Activated naive CD8-positive, alpha-beta T cell treated with anti-CD3 and anti-CD28 coated beads for 36 hours (primary cell): ENCODE results near the gene CNOT6L. TPM values are rescaled to one million over a fixed set of nuclear protein-coding genes. Genes with fewer than 3 reads are reported as not detected.

Experiments used
- DNase-seq: peaks from one replicate; pipeline ENCODE4 v3.0.0; 2021
- H3K27ac Mint-ChIP-seq: one replicate; pipeline ENCODE4 v1.8.0; 2022; ENCODE audit warnings: mild to moderate bottlenecking, moderate library complexity, mixed read lengths
- H3K27me3 Mint-ChIP-seq: one replicate; pipeline ENCODE4 v1.8.0; 2022; ENCODE audit warnings: mild to moderate bottlenecking, mixed read lengths
- H3K36me3 Mint-ChIP-seq: one replicate; pipeline ENCODE4 v1.8.0; 2021; ENCODE audit warnings: mild to moderate bottlenecking, mixed read lengths
- H3K4me1 Mint-ChIP-seq: one replicate; pipeline ENCODE4 v1.8.0; 2021; ENCODE audit warnings: mixed read lengths
- H3K4me3 Mint-ChIP-seq: one replicate; pipeline ENCODE4 v1.8.0; 2022; ENCODE audit warnings: mild to moderate bottlenecking, moderate library complexity, mixed read lengths
- H3K9me3 Mint-ChIP-seq: one replicate; pipeline ENCODE4 v1.8.0; 2022; ENCODE audit warnings: mixed read lengths
- total RNA-seq, 2 experiments: library from RNA; stranded (reverse); gene quantifications; one replicate each; pipeline ENCODE4 v1.2.3, GENCODE V29; 2021

CNOT6L gene
- total RNA-seq, 2 experiments from 2014 or later = 85.1 to 88.8 TPM

DNA sequence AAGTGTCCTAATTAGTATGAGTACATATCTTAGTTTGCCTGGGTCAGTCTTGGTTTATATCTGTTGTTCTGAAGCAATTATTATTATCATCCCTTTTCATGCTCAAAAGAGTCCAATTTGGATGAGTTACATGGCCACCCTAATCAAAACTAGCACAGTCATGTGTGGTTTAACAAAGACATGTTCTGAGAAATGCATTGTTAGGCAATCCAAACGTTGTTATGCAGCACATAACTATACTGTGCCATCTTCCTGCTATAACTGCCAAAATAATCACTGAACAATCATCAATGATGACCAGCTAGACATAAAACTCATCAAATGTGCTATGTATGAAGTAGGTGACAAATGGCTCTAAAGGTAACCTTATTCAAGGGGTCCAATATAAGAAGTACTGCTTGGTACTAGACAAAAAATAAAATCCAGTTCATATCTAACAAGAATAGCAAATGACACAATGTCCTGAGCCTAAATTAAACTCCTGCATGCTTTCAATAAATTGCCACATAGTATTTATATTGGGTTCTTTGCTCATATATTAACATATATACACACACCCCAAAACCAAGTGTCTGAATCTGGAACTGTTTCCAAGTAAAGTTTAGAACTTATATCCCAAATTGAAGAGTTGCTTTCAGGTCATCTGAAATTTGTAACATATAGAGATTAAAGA lies 41.9 kb downstream of the CNOT6L start:
- H3K27ac Mint-ChIP-seq = no peak overlapping the region
- peaks cover 32% of the 10 kb centered on the region for H3K36me3 Mint-ChIP-seq
- no peak for DNase-seq
- H3K27me3 Mint-ChIP-seq = no peaks in the 10 kb centered on the region
- no peak overlapping the region for H3K4me3 Mint-ChIP-seq
- no peaks in the 10 kb centered on the region for H3K9me3 Mint-ChIP-seq
- H3K4me1 Mint-ChIP-seq = peaks cover 50% of the 10 kb centered on the region

GRCh38 chr4:77776182-77777134 lies 42.7 kb downstream of the CNOT6L start:
- no peaks in the 10 kb centered on the region for H3K27me3 Mint-ChIP-seq
- H3K36me3 Mint-ChIP-seq = peaks cover 33% of the 10 kb centered on the region
- H3K27ac Mint-ChIP-seq = peak overlapping the region; percentile 39
- no peak overlapping the region for H3K4me3 Mint-ChIP-seq
- no peaks in the 10 kb centered on the region for H3K9me3 Mint-ChIP-seq
- peaks cover 43% of the 10 kb centered on the region for H3K4me1 Mint-ChIP-seq
- no peak for DNase-seq

DNA sequence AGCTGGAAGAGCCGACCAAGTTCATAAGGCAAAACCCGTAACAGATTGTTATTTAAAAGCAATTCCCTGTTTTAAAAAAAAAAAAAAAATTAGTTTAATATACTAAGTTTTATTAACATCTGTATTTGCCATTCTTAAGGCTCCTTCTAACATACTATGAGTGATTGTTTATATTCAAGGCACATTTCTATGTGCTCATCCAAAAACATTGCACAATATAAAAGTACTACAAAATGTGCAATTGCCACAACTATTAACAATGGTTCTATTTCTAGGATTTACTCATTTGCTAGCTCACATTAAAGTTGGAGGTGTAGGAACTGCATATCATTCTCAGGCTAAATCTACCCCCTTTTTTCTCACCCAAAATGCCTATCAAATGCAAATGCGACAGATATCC lies 46.1 kb downstream of the CNOT6L start:
- peaks cover 37% of the 10 kb centered on the region for H3K4me1 Mint-ChIP-seq
- H3K27me3 Mint-ChIP-seq = no peaks in the 10 kb centered on the region
- H3K4me3 Mint-ChIP-seq = no peak overlapping the region
- no peak for DNase-seq
- no peak overlapping the region for H3K27ac Mint-ChIP-seq
- H3K9me3 Mint-ChIP-seq = no peaks in the 10 kb centered on the region
- peaks cover 43% of the 10 kb centered on the region for H3K36me3 Mint-ChIP-seq

DNA sequence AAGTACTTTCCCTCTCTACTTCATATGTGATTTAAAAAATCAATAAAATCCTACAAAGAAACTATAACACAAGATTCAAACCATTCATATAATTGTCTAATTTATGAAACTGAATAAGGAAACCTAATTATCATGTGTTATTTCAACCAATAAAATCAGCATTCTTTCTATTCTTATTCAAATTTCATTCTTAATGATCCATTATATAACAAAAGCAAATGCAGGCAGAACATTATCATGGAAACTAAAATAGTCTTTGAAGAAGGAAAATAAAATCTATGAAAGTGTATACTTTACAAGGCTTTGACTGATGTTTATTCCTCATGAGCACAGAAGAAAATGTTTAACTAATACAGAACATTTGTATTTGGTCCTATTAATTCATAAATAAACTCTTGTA lies 47.6 kb downstream of the CNOT6L start:
- Mint-ChIP-seq H3K27ac (no peak overlapping the region), H3K4me1 (peaks cover 25% of the 10 kb centered on the region), H3K4me3 (no peak overlapping the region), H3K36me3 (peaks cover 48% of the 10 kb centered on the region), H3K27me3 (no peaks in the 10 kb centered on the region), H3K9me3 (no peaks in the 10 kb centered on the region)
- no peak for DNase-seq

GRCh38 chr4:77765720-77766119 lies 53.4 kb downstream of the CNOT6L start:
- H3K4me3 Mint-ChIP-seq = no peak overlapping the region
- peaks cover 68% of the 10 kb centered on the region for H3K36me3 Mint-ChIP-seq
- no peak for DNase-seq
- peaks cover 18% of the 10 kb centered on the region for H3K4me1 Mint-ChIP-seq
- H3K9me3 Mint-ChIP-seq = peaks cover 15% of the 10 kb centered on the region
- H3K27ac Mint-ChIP-seq = peak overlapping the region; percentile 1
- no peaks in the 10 kb centered on the region for H3K27me3 Mint-ChIP-seq

GRCh38 chr4:77762531-77762930 lies 56.6 kb downstream of the CNOT6L start:
- no peak for DNase-seq
- Mint-ChIP-seq H3K27ac (no peak overlapping the region), H3K27me3 (no peaks in the 10 kb centered on the region), H3K36me3 (peaks cover 78% of the 10 kb centered on the region), H3K9me3 (peaks cover 27% of the 10 kb centered on the region), H3K4me3 (no peak overlapping the region), H3K4me1 (peaks cover 26% of the 10 kb centered on the region)

- Mint-ChIP-seq H3K27ac (no peak overlapping the region), H3K4me3 (no peak overlapping the region)
Measured at GRCh38 chr4:77761595-77761994, 57.6 kb downstream of the CNOT6L start.

DNA sequence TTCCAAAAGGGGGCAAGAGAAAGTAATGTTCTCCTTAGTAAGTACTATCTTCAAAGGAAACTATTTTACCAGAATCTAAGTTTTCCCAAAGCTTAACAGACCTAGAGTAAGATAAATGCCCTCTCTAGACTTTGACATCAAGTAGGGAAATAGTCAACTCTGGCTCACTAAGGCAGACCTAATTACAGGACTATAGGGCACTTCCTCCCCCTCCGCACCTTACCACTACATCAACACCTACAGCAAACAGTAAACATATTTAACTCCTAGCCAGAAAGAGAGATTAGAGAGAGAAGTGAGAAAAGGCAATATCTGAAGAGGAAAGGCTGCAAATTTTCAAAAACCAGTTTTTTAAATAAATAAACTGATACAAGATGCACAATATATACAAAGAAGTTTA lies 60.4 kb downstream of the CNOT6L start:
- Mint-ChIP-seq H3K27ac (no peak overlapping the region), H3K36me3 (peaks cover 81% of the 10 kb centered on the region), H3K9me3 (peaks cover 27% of the 10 kb centered on the region), H3K27me3 (no peaks in the 10 kb centered on the region), H3K4me3 (no peak overlapping the region), H3K4me1 (peaks cover 21% of the 10 kb centered on the region)
- no peak for DNase-seq

More at GRCh38 chr4:77761595-77761994, 57.6 kb downstream of the CNOT6L start:
- no peak for DNase-seq
- Mint-ChIP-seq H3K27me3 (no peaks in the 10 kb centered on the region), H3K36me3 (peaks cover 78% of the 10 kb centered on the region), H3K9me3 (peaks cover 27% of the 10 kb centered on the region), H3K4me1 (peaks cover 28% of the 10 kb centered on the region)

DNA sequence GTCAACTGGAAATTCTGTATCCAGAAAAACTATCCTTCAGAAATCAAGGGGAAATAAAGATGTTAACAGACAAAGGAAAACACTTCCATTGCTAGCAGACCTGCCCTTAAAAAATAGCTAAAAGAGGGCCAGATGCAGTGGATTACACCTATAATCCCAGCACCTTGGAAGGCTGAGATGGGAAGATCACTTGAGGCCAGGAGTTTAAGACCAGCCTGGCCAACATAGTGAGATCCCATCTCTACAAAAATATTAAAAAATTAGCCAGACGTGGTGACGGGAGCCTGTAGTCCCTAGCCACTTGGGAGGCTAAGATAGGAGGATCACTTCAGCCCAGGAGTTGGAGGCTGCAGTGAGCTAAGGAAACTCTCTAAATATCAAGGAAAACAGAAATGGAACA lies 67.4 kb downstream of the CNOT6L start:
- no peak overlapping the region for H3K27ac Mint-ChIP-seq
- H3K9me3 Mint-ChIP-seq = peaks cover 16% of the 10 kb centered on the region
- no peak for DNase-seq
- peaks cover 6% of the 10 kb centered on the region for H3K4me1 Mint-ChIP-seq
- H3K36me3 Mint-ChIP-seq = peaks cover 52% of the 10 kb centered on the region
- no peak overlapping the region for H3K4me3 Mint-ChIP-seq
- H3K27me3 Mint-ChIP-seq = no peaks in the 10 kb centered on the region

DNA sequence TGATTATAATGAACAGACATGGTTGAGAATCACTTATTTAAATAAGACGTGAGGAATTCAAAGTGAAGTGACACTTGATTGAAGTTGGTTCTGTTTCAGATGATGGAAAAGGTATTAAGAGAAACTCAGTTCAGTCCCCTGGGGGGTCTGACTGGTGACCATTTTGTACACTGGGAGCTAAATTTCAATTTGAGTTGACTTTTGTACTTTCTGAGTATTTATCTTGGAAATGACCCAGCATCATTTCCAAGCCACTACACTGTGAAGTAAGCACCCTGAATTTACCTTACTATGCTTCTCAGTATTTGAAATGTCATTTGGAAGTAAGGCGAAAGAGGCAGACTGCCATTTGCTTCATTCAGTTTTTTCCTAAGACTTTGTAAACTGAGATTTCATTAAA lies 73.4 kb downstream of the CNOT6L start:
- Mint-ChIP-seq H3K27ac (peak overlapping the region; percentile 48), H3K27me3 (no peaks in the 10 kb centered on the region), H3K4me3 (no peak overlapping the region), H3K9me3 (peaks cover 4% of the 10 kb centered on the region), H3K36me3 (peaks cover 24% of the 10 kb centered on the region), H3K4me1 (peaks cover 30% of the 10 kb centered on the region)
- DNase-seq = no peak

GRCh38 chr4:77742054-77742453 lies 77.1 kb downstream of the CNOT6L start:
- Mint-ChIP-seq H3K36me3 (peaks cover 39% of the 10 kb centered on the region), H3K4me3 (no peak overlapping the region), H3K9me3 (no peaks in the 10 kb centered on the region), H3K27me3 (no peaks in the 10 kb centered on the region), H3K4me1 (peaks cover 43% of the 10 kb centered on the region), H3K27ac (no peak overlapping the region)
- no peak for DNase-seq

- Mint-ChIP-seq H3K9me3 (no peaks in the 10 kb centered on the region), H3K4me3 (no peak overlapping the region), H3K36me3 (peaks cover 36% of the 10 kb centered on the region), H3K27ac (peak overlapping the region; percentile 10), H3K27me3 (no peaks in the 10 kb centered on the region), H3K4me1 (peaks cover 47% of the 10 kb centered on the region)
- DNase-seq = no peak
Measured at GRCh38 chr4:77740480-77740879, 78.7 kb downstream of the CNOT6L start.

DNA sequence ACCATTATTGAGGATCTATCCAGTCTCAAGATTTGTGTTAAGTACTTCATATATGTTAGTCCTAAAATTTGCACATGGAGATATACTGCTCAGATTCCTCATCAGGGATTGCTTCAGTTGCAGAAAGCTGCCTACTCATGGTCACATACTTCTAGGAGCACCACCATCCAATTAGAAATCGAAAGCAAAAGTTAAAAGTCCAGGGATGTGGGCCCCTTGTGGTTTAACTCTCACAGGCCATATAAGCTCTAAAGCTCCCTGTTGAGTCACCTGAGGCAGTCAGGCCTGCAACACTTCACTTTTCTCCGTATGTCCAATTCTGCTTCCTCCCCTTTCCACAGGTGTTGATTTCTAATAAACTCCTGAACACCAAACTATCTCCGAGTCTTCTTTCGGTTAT lies 84.2 kb downstream of the CNOT6L start:
- Mint-ChIP-seq H3K27me3 (no peaks in the 10 kb centered on the region), H3K4me1 (peaks cover 70% of the 10 kb centered on the region), H3K9me3 (no peaks in the 10 kb centered on the region), H3K27ac (peak overlapping the region; percentile 83), H3K36me3 (peaks cover 54% of the 10 kb centered on the region), H3K4me3 (peak overlapping the region; percentile 57)
- peak; percentile 38 for DNase-seq

- Mint-ChIP-seq H3K27me3 (no peaks in the 10 kb centered on the region), H3K4me3 (no peak overlapping the region), H3K27ac (peak overlapping the region; percentile 63), H3K4me1 (peaks cover 63% of the 10 kb centered on the region), H3K9me3 (no peaks in the 10 kb centered on the region), H3K36me3 (peaks cover 48% of the 10 kb centered on the region)
- no peak for DNase-seq
Measured at GRCh38 chr4:77731656-77732055, 87.5 kb downstream of the CNOT6L start.

GRCh38 chr4:77728420-77728819 lies 90.7 kb downstream of the CNOT6L start:
- H3K36me3 Mint-ChIP-seq = peaks cover 47% of the 10 kb centered on the region
- no peak for DNase-seq
- H3K9me3 Mint-ChIP-seq = no peaks in the 10 kb centered on the region
- peaks cover 38% of the 10 kb centered on the region for H3K4me1 Mint-ChIP-seq
- H3K27ac Mint-ChIP-seq = peak overlapping the region; percentile 45
- H3K4me3 Mint-ChIP-seq = no peak overlapping the region
- no peaks in the 10 kb centered on the region for H3K27me3 Mint-ChIP-seq
